Activated CD4-positive, alpha-beta T cell treated with anti-CD3 and anti-CD28 coated beads for 24 hours (primary cell): Measurements from ENCODE around the gene PLEKHM3.

Experiments used
- DNase-seq, 2 donors: peaks; one replicate each; pipeline ENCODE4 v3.0.0-alpha.2; 2020; ENCODE audit warnings: low read depth in 2 of 2

Gene PLEKHM3

DNA sequence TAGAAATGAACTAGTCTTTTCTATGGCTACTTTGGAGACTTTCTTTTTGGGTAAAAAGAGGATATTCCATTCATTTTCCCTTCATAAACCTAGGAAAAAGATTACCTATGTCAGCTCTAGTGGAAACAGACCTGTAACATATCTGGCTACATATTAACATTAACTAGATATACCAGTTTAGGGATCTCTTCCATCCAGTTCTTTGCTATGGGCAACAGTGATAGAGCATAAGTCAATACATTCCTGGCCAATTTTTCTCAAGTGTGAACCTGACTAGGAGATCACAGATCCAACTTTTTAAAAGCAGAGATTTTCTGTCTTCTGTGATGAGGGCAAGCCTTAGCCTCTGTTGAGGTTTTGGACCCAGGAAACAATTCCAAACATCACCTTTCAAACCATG is 34.5 kb downstream of the PLEKHM3 start:
- DNase-seq, result no peak

GRCh38 chr2:207988975-207989374 is 36.4 kb downstream of the PLEKHM3 start:
- no peak for DNase-seq

DNA sequence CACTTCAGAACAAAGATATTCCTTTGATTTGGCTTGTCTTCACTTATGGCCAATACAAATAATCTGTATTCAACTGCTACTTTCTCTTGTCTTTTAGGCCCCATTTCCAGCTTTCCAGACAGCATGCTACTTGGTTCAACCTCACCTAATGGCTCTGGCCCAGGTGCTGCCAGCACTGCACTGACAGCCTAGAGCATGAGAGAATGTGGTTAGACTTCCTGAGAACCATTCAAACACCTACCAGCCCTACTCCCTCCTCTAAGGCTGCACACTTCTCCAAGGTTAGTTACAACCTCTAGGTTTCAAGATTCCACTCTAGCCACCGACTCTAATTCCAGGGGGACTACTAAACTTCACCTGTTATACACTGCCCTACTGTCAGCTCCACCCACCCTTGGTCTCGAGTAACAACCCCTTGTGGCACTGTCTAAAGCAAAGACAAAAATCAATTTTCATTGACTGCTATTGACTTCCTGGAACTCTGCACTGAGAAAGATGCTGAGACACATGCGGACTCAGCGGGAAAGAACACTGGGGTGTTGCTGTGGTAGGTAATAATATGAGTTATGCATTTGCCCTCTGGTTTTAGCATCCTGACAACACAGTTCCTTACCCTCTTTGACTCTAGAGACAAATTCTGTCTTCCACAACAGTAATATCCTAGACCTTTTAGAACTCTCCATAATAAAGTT is 38.2 kb downstream of the PLEKHM3 start:
- DNase-seq, result no peak

DNA sequence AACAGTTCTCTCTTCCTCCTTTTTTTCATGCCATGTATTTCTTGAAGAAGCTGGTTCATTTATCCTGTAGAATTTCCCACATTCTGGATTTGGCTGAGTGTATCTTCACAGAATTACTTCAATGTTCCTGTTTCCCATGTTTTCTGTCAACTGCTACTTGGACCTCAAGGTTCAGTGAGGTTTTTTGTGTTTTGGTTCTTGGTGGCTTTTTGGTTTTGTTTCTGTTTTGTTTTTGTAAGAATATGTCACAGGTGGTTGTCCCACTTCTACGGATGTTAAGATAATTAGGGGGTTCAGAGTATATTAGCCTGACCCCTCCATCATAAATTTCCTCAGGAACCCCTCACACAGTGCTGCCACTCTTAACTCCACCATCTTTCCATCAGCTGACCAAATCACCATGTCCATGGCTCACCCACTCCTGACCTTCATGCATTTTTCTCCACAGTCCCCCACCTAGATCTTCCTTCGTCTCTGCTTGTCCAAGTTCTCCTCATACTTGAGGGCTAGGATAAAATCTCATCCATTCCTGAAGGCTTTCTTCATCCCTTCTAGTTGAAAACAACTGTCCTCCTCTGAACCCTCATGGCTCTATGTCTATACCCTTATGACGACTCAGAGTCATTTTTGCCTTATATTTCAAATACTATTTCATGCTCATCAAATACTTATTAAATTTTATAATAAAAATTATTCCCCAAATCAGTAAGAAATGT is 40.4 kb downstream of the PLEKHM3 start:
- DNase-seq, result no peak

DNA sequence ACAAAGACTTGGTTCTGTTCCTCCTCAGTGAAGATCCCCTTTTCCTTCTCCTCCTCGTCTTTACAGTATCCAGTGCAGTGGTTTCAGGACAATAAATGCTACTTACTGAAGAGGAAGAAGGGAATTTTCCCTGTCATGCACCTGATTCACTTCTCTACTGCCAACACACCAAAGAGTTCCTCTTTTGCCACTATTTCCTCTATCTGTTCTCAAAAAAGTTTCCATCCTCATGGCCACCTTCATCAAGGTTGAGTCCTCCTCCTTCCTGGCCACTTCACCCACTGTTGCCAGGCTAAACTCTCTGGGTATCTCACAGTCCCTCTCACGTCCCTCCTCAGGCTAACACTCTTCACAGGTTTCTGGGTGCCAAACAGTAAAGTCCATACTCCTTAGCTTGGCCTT is 41.7 kb downstream of the PLEKHM3 start:
- DNase-seq, result no peak

DNA sequence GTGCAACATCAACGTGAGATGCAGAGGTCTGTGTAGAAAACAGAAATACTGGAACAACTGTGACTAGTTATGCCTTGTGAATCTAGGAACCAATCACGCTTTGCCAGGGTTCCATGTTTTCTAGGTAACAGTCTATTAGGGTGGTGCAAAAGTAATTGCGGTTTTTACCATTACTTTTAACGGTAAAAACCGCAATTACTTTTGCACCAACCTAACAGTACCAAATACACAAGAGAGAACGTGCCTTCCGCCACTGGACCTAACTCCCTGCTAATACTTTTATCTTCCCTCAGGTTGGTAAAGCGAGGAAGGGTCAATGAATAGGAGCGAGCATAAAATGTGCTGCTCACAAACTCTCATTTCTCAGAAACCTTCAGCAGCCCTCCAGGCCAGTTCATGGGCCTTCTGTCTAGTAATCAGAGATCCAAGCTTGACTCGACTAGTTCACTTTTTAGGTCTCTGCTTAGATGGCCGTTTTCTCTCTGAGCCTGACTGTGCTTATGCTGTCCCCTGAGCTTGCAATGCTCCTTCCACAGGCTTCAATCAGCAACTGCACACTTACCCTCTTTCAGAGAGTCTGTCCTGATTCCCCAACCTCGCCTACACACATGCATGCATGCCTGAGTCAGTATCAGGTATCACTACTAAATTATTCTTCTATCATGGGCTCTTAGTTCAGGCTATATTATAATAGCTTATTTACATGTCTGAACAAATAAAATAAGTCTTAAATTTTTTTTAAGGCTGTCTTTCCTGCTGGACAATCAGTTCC is 47.0 kb downstream of the PLEKHM3 start:
- no peak for DNase-seq

- no peak for DNase-seq
Observed at GRCh38 chr2:207975921-207976320, 49.4 kb downstream of the PLEKHM3 start.

DNA sequence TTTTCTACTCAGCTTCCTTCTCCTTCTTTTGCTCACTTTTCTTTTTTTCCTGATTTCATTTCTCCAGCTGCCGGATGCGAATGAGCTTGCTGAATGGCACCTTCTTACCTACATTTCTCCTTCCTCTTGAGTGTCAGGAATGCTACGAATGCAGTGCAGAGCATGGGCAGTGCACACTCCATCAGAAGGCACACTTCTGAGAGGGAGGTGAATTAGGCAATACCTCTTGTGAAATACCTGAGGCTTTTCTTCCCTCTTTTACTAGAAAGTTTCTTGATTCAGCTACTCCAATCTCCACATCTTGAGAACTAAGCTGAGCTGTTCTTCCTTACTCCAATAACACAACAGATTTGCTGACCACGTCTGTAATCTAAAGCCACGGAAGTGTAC is 51.1 kb downstream of the PLEKHM3 start:
- no peak for DNase-seq

- DNase-seq, result no peak
Observed at GRCh38 chr2:207970826-207971180, 54.5 kb downstream of the PLEKHM3 start.

- no peak for DNase-seq
Observed at GRCh38 chr2:207970147-207970825, 55.0 kb downstream of the PLEKHM3 start.

- DNase-seq, result no peak
Observed at GRCh38 chr2:207969249-207969648, 56.1 kb downstream of the PLEKHM3 start.

GRCh38 chr2:207967121-207967520 is 58.2 kb downstream of the PLEKHM3 start:
- no peak for DNase-seq

GRCh38 chr2:207960911-207961310 is 64.4 kb downstream of the PLEKHM3 start:
- DNase-seq, result no peak

DNA sequence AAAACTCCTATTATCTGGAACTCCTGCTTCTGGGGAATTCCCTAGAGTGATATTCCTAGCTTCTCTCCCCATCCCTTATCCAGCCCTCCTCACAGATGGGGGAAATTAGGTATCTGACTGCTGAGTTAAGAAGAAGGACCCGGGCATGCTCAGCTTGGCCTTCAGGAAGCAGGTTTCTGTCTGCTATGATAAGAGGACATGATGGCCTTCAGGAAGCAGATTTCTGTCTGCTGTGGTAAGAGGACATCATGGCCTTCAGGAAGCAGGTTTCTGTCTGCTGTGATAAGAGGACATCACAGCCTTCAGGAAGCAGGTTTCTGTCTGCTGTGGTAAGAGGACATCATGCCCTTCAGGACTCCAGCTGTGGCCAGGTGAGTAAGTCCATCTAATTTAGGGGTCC is 65.2 kb downstream of the PLEKHM3 start:
- DNase-seq, result no peak

- no peak for DNase-seq
Observed at GRCh38 chr2:207956771-207957170, 68.6 kb downstream of the PLEKHM3 start.

GRCh38 chr2:207955456-207955855 is 69.9 kb downstream of the PLEKHM3 start:
- DNase-seq, result no peak

- DNase-seq, result no peak
Observed at GRCh38 chr2:207953354-207953753, 72.0 kb downstream of the PLEKHM3 start.

- no peak for DNase-seq
Observed at GRCh38 chr2:207952564-207953345, 72.6 kb downstream of the PLEKHM3 start.

DNA sequence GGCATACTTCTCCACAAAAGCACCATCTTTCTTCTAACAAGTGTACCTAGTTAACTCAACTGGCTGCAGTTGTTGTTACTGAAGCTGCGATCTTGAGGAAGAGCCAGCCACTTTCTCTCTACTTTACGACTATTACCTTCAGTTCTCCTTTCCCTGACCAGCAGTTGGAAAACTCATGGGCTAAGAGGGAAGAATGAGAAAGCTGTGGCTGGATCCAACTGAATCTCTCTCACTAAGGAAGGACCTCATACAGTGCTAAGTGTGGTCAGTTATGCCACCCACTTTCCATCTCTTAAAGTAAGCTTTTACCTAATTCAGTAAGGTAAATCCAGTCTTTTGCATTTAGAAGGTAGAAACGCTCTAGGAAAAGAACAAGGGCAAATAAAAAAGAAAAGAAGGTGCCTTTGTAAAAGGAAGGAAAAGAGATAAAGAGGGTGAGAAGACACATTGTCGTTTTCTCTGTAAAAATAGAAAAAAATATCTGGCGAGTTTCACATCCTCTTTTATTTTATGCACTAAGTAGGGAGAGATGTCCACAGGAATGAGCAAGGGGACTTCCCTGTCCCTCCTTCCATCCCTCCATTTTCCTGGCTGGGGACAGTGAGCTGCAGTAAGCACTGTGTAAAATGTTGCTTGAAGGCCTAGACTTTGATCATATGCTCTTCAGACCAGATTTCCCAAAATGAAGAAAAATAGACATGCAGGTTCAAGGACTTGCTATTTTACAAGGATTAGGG is 73.4 kb downstream of the PLEKHM3 start:
- DNase-seq, result no peak

GRCh38 chr2:207950761-207951114 is 74.6 kb downstream of the PLEKHM3 start:
- DNase-seq, result no peak
